Activated naive CD4-positive, alpha-beta T cell treated with anti-CD3 and anti-CD28 coated beads for 36 hours (primary cell): ENCODE results near the gene TM4SF18. TPM values are rescaled to one million over a fixed set of nuclear protein-coding genes. Genes with fewer than 3 reads are reported as not detected.
A peak's percentile ranks its signal among the peaks of the same experiment; 100 is the strongest.

Experiments used
- CTCF ChIA-PET: fragments of 350-600 bp; sonication (Branson Sonifier 250); formaldehyde crosslinking; loops from one replicate; lab custom pipeline; 2021; ENCODE audit warnings: antibody characterized with exemption; lab: Charles Lee
- DNase-seq: peaks from one replicate; pipeline ENCODE4 v3.0.0-alpha.2; 2020
- H3K27ac Mint-ChIP-seq: one replicate; pipeline ENCODE4 v1.8.0; 2021; ENCODE audit warnings: mild to moderate bottlenecking, mixed read lengths
- H3K27me3 Mint-ChIP-seq: one replicate; pipeline ENCODE4 v1.8.0; 2021; ENCODE audit warnings: low read depth, mixed read lengths
- H3K36me3 Mint-ChIP-seq: one replicate; pipeline ENCODE4 v1.8.0; 2021; ENCODE audit warnings: low read depth, mixed read lengths
- H3K4me1 Mint-ChIP-seq: one replicate; pipeline ENCODE4 v1.8.0; 2021; ENCODE audit warnings: low read depth, mixed read lengths
- H3K4me3 Mint-ChIP-seq: one replicate; pipeline ENCODE4 v1.8.0; 2021; ENCODE audit warnings: mild to moderate bottlenecking, moderate library complexity, mixed read lengths
- H3K9me3 Mint-ChIP-seq: one replicate; pipeline ENCODE4 v1.8.0; 2021; ENCODE audit warnings: mixed read lengths
- intact Hi-C: fragments of 100-400 bp; cut with micrococcal nuclease; formaldehyde crosslinking; loops from one replicate; pipeline ENCODE4 v1.15.1; 2023
- total RNA-seq, 2 experiments: library from RNA; stranded (reverse); gene quantifications; one replicate each; pipeline ENCODE4 v1.2.3, GENCODE V29; 2021

TM4SF18 gene
- total RNA-seq, 2 experiments from 2014 or later, result not detected

DNA sequence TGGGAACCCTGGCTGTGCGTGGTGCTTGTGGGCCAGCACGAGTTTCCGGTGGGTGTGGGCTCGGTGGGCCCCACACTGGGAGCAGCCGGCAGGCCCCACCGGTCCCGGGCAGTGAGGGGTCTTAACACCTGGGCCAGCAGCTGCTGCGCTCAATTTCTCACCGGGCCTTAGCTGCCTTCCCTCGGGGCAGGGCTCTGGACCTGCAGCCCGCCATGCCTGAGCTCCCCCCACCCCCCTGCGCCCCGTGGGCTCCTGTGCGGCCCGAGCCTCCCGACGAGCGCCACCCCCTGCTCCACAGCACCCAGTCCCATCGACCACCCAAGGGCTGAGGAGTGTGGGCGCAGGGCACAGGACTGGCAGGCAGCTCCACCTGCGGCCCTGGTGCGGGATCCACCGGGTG is 49.4 kb downstream of the TM4SF18 start:
- H3K4me3 Mint-ChIP-seq, result no peak overlapping the region

GRCh38 chr3:149283401-149283800 is 50.0 kb downstream of the TM4SF18 start:
- H3K27ac Mint-ChIP-seq, result no peak overlapping the region
- H3K4me1 Mint-ChIP-seq, result no peaks in the 10 kb centered on the region
- no peaks in the 10 kb centered on the region for H3K9me3 Mint-ChIP-seq
- no peaks in the 10 kb centered on the region for H3K36me3 Mint-ChIP-seq
- H3K27me3 Mint-ChIP-seq, result no peaks in the 10 kb centered on the region
- no peak overlapping the region for H3K4me3 Mint-ChIP-seq
- DNase-seq, result no peak
- intact Hi-C loops, result no loop called here
- CTCF ChIA-PET, result no interaction called here

More for the DNA sequence above, 49.4 kb downstream of the TM4SF18 start:
- CTCF ChIA-PET, result no interaction called here
- no peak overlapping the region for H3K27ac Mint-ChIP-seq
- intact Hi-C loops, result no loop called here
- H3K27me3 Mint-ChIP-seq, result no peaks in the 10 kb centered on the region
- no peaks in the 10 kb centered on the region for H3K36me3 Mint-ChIP-seq
- DNase-seq, result no peak
- H3K9me3 Mint-ChIP-seq, result no peaks in the 10 kb centered on the region
- no peaks in the 10 kb centered on the region for H3K4me1 Mint-ChIP-seq

- CTCF ChIA-PET, result interaction anchor here (1.0 kb wide), 1 partner anchor 9 kb away, joined by 6 read pairs; no protein-coding TSS in a partner anchor
- peaks cover under 1% of the 10 kb centered on the region for H3K4me1 Mint-ChIP-seq
- H3K36me3 Mint-ChIP-seq, result no peaks in the 10 kb centered on the region
Measured at GRCh38 chr3:149282836-149283235, 50.6 kb downstream of the TM4SF18 start.

GRCh38 chr3:149282322-149282721 is 51.1 kb downstream of the TM4SF18 start:
- intact Hi-C loops, result no loop called here
- no peak for DNase-seq
- no peaks in the 10 kb centered on the region for H3K36me3 Mint-ChIP-seq
- no peaks in the 10 kb centered on the region for H3K27me3 Mint-ChIP-seq
- H3K4me1 Mint-ChIP-seq, result peaks cover 5% of the 10 kb centered on the region
- H3K9me3 Mint-ChIP-seq, result no peaks in the 10 kb centered on the region
- no peak overlapping the region for H3K27ac Mint-ChIP-seq
- H3K4me3 Mint-ChIP-seq, result no peak overlapping the region
- CTCF ChIA-PET, result interaction anchor here (0.6 to 1.0 kb wide), 2 partner anchors 9 to 291 kb away, joined by 3 to 6 read pairs; partner anchors contain the start of gene GYG1

More at GRCh38 chr3:149282836-149283235, 50.6 kb downstream of the TM4SF18 start:
- intact Hi-C loops, result no loop called here
- no peaks in the 10 kb centered on the region for H3K27me3 Mint-ChIP-seq
- H3K4me3 Mint-ChIP-seq, result no peak overlapping the region
- H3K27ac Mint-ChIP-seq, result no peak overlapping the region
- DNase-seq, result no peak
- no peaks in the 10 kb centered on the region for H3K9me3 Mint-ChIP-seq

- H3K4me1 Mint-ChIP-seq, result peaks cover 10% of the 10 kb centered on the region
- no peak overlapping the region for H3K27ac Mint-ChIP-seq
- H3K27me3 Mint-ChIP-seq, result no peaks in the 10 kb centered on the region
- no peak overlapping the region for H3K4me3 Mint-ChIP-seq
- no peaks in the 10 kb centered on the region for H3K9me3 Mint-ChIP-seq
- DNase-seq, result no peak
- intact Hi-C loops, result no loop called here
- CTCF ChIA-PET, result interaction anchor here (0.6 to 2.7 kb wide), 9 partner anchors 8 to 327 kb away, joined by 3 to 24 read pairs (median 3); no protein-coding TSS in a partner anchor
- no peaks in the 10 kb centered on the region for H3K36me3 Mint-ChIP-seq
Measured at GRCh38 chr3:149280671-149281349, 52.6 kb downstream of the TM4SF18 start.

DNA sequence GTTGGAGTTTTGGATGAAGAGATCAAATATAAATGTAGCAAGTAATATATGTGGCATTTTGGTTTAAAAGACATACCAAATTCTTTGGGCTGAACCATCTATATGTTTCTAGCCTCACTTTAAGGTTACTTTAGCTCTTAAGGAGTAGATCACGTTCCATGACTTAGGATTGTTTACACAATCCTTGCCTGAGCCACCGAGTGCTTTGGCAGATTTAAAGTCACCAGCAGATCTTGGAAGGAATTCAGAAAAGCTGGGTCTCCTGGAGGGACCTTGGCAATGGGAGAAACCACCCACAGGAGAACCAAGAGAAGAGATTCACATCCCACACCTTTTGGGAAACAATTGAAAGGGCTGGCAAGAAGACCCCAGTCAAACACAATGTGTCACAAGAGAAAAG is 54.5 kb downstream of the TM4SF18 start:
- CTCF ChIA-PET, result interaction anchor here (1.6 to 3.1 kb wide), 3 partner anchors 149 to 324 kb away, joined by 5 to 24 read pairs (median 13); no protein-coding TSS in a partner anchor
- DNase-seq, result no peak
- H3K9me3 Mint-ChIP-seq, result no peaks in the 10 kb centered on the region
- H3K4me3 Mint-ChIP-seq, result no peak overlapping the region
- intact Hi-C loops, result no loop called here
- no peaks in the 10 kb centered on the region for H3K27me3 Mint-ChIP-seq
- no peak overlapping the region for H3K27ac Mint-ChIP-seq
- peaks cover 10% of the 10 kb centered on the region for H3K4me1 Mint-ChIP-seq
- no peaks in the 10 kb centered on the region for H3K36me3 Mint-ChIP-seq

- no peaks in the 10 kb centered on the region for H3K9me3 Mint-ChIP-seq
- no peaks in the 10 kb centered on the region for H3K27me3 Mint-ChIP-seq
- intact Hi-C loops, result no loop called here
- CTCF ChIA-PET, result interaction anchor here (1.1 to 3.1 kb wide), 2 partner anchors 157 to 322 kb away, joined by 4 to 13 read pairs; no protein-coding TSS in a partner anchor
- no peaks in the 10 kb centered on the region for H3K36me3 Mint-ChIP-seq
- H3K27ac Mint-ChIP-seq, result no peak overlapping the region
- H3K4me1 Mint-ChIP-seq, result peaks cover 10% of the 10 kb centered on the region
- no peak overlapping the region for H3K4me3 Mint-ChIP-seq
- no peak for DNase-seq
Measured at GRCh38 chr3:149277331-149277813, 56.1 kb downstream of the TM4SF18 start.

DNA sequence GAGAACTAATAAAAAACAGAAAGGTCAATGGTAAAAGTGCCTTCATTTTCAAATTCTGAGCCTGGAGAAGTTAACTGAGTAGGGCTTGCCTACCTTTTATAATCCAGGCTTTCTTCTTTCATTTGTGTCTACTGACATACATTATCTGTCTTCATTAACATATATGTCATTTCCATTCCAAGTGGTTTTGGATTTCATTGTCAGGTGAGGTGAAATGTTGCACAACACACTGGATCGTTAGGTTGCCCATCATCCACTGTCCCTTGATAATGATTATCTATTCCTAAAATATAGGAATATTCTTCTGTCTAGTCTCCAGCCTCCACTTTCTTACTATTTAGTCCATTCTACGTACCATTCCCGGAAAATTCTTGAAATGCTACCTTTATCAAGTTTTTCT is 56.8 kb downstream of the TM4SF18 start:
- CTCF ChIA-PET, result interaction anchor here (1.6 to 6.4 kb wide), 2 partner anchors 24 to 157 kb away, joined by 3 to 103 read pairs; no protein-coding TSS in a partner anchor
- Mint-ChIP-seq H3K9me3 (no peaks in the 10 kb centered on the region), H3K27me3 (no peaks in the 10 kb centered on the region), H3K36me3 (no peaks in the 10 kb centered on the region), H3K27ac (no peak overlapping the region), H3K4me1 (peaks cover 10% of the 10 kb centered on the region), H3K4me3 (no peak overlapping the region)
- intact Hi-C loops, result no loop called here
- no peak for DNase-seq

DNA sequence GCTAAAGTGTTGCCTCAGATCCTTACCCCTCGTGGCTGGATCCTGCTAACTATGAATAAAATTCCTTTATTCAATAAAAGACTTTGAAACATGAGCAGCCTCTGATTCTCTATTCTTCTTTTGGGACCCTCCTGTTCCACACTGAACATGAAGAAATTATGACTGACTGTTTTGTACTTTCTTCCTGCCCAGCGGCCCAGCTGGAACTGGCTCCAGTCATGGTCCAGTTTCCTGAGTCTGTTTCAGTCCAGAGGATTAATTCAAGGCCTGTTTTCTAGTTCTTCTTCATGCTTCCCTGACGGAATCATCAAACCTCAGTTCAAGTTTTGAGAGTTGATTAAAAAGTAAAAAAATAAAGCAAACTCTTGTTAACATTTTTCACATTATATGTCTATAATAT is 59.2 kb downstream of the TM4SF18 start:
- H3K27ac Mint-ChIP-seq, result no peak overlapping the region
- H3K4me1 Mint-ChIP-seq, result peaks cover 10% of the 10 kb centered on the region
- H3K9me3 Mint-ChIP-seq, result no peaks in the 10 kb centered on the region
- H3K4me3 Mint-ChIP-seq, result no peak overlapping the region
- intact Hi-C loops, result no loop called here
- DNase-seq, result no peak
- no peaks in the 10 kb centered on the region for H3K36me3 Mint-ChIP-seq
- H3K27me3 Mint-ChIP-seq, result no peaks in the 10 kb centered on the region
- CTCF ChIA-PET, result interaction anchor here (0.6 to 6.4 kb wide), 6 partner anchors 124 to 325 kb away, joined by 3 to 103 read pairs (median 4); no protein-coding TSS in a partner anchor

- Mint-ChIP-seq H3K27ac (no peak overlapping the region), H3K36me3 (no peaks in the 10 kb centered on the region), H3K9me3 (no peaks in the 10 kb centered on the region), H3K4me3 (no peak overlapping the region), H3K27me3 (no peaks in the 10 kb centered on the region), H3K4me1 (peaks cover 10% of the 10 kb centered on the region)
- intact Hi-C loops, result loop anchor here (1.0 to 2.0 kb wide), 6 partner anchors 144 to 412 kb away; partner anchors contain the start of genes GYG1 and HPS3
- CTCF ChIA-PET, result interaction anchor here (0.6 to 6.4 kb wide), 8 partner anchors 7 to 320 kb away, joined by 3 to 103 read pairs (median 6); no protein-coding TSS in a partner anchor
- peak; percentile 34 for DNase-seq
Measured at GRCh38 chr3:149273096-149273751, 60.2 kb downstream of the TM4SF18 start.

- Mint-ChIP-seq H3K27ac (no peak overlapping the region), H3K36me3 (no peaks in the 10 kb centered on the region)
- CTCF ChIA-PET, result interaction anchor here (0.8 to 6.4 kb wide), 4 partner anchors 9 to 318 kb away, joined by 3 to 103 read pairs (median 5); no protein-coding TSS in a partner anchor
Measured at GRCh38 chr3:149271669-149272068, 61.8 kb downstream of the TM4SF18 start.

DNA sequence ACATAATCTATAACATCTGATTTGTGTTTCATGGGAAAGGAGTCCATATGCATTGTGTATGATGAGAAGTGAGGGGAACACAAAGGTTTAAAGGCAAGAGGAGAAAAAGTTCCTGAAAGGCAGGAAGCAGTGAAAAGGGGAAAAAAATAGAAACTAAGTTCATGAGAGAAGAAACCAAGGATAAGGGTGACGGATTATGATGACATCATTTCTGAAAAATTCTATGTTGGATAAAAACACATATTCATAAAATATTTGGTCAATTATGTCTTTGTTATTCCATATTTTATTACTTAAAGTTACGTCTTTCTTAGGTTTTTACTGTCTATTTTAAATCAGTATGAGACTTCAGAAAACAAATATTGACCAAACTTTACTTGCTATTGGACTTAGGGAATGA is 63.3 kb downstream of the TM4SF18 start:
- H3K4me1 Mint-ChIP-seq, result no peaks in the 10 kb centered on the region
- intact Hi-C loops, result no loop called here
- no peaks in the 10 kb centered on the region for H3K36me3 Mint-ChIP-seq
- no peak overlapping the region for H3K4me3 Mint-ChIP-seq
- H3K27ac Mint-ChIP-seq, result no peak overlapping the region
- H3K27me3 Mint-ChIP-seq, result no peaks in the 10 kb centered on the region
- CTCF ChIA-PET, result interaction anchor here (6.4 kb wide), 1 partner anchor 151 kb away, joined by 103 read pairs; no protein-coding TSS in a partner anchor
- H3K9me3 Mint-ChIP-seq, result no peaks in the 10 kb centered on the region
- DNase-seq, result no peak

More at GRCh38 chr3:149271669-149272068, 61.8 kb downstream of the TM4SF18 start:
- intact Hi-C loops, result loop anchor here (2.0 kb wide), 1 partner anchor 143 kb away; the partner anchor contains the start of gene HPS3
- Mint-ChIP-seq H3K4me3 (no peak overlapping the region), H3K27me3 (no peaks in the 10 kb centered on the region), H3K4me1 (no peaks in the 10 kb centered on the region), H3K9me3 (no peaks in the 10 kb centered on the region)
- DNase-seq, result no peak
